Cardiac muscle cell (in vitro differentiated cells and primary cell): ENCODE measurements around the gene TFR2. TPM values are rescaled to one million over a fixed set of nuclear protein-coding genes. Genes with fewer than 3 reads are reported as not detected.

ENCODE experiments used
- DNase-seq, 2 donors: peaks; one replicate each; pipeline versions ENCODE4 v3.0.0 to v3.0.0-alpha.2; 2010 to 2017; ENCODE audit warnings: low read depth in 1 of 2, low spot score in 1 of 2
- H3K27ac ChIP-seq: fragments of 200-600 bp; sonication (generic); 2 replicates; pipeline ENCODE4 v1.5.1; 2016
- H3K27me3 ChIP-seq: fragments of 200-600 bp; sonication (generic); 2 replicates; pipeline ENCODE4 v1.6.0; 2016; ENCODE audit warnings: control low read depth
- H3K36me3 ChIP-seq: fragments of 200-600 bp; sonication (generic); 2 replicates; pipeline ENCODE4 v1.5.1; 2016; ENCODE audit warnings: control low read depth
- H3K4me1 ChIP-seq: fragments of 200-600 bp; sonication (generic); 2 replicates; pipeline ENCODE4 v1.8.1; 2017; ENCODE audit warnings: low read depth, mild to moderate bottlenecking, mixed run types
- H3K4me3 ChIP-seq: fragments of 200-600 bp; sonication (generic); 2 replicates; pipeline ENCODE4 v1.5.1; 2016; ENCODE audit warnings: mild to moderate bottlenecking
- H3K9me3 ChIP-seq: fragments of 200-600 bp; sonication (generic); 2 replicates; pipeline ENCODE4 v1.5.1; 2017; ENCODE audit warnings: low read depth, mild to moderate bottlenecking, control low read depth
- polyA plus RNA-seq: library from polyadenylated mRNA; unstranded; fragments of >200 nt; fragmentation: Nextera tagmentation; extraction: Ambion mirVana; gene quantifications from 2 replicates; pipeline ENCODE4 v1.2.1, GENCODE V29; 2016
- total RNA-seq: library from RNA; depleted of rRNA; stranded (reverse); fragments of >200 nt; gene quantifications from 2 replicates; pipeline ENCODE4 v1.2.3, GENCODE V29; 2016
- TF ChIP-seq, protein P1 (sequence below): IDR thresholded peaks from 2 replicates; pipeline ENCODE4 v1.5.1; 2012; ENCODE audit warnings: low read depth, mild to moderate bottlenecking, low read length

TFR2 gene
- total and polyA plus RNA-seq, 2 experiments from 2014 or later: 0.89 TPM; not detected in 1

DNA sequence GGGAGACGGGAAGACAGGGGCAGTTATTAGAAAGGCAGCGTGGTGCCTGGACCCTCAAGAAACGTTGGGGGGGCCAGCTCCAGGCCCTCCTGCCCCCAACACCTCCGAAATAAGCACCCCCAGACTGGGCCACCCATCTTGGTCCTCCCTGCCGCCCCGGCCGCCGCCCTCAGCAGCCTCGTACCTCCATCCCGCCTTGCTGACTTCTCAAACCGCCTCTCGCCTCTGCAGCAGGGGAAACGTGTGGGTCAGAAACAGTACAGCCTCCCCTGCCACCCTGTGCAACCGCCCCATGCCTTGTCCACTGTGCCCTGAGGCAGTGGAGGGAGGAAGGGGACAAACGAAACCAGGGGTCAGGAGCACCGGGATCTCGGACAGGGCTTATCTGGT is 45.5 kb upstream of the TFR2 start:
- DNase-seq: no peak
- TF ChIP-seq, protein P1, sequence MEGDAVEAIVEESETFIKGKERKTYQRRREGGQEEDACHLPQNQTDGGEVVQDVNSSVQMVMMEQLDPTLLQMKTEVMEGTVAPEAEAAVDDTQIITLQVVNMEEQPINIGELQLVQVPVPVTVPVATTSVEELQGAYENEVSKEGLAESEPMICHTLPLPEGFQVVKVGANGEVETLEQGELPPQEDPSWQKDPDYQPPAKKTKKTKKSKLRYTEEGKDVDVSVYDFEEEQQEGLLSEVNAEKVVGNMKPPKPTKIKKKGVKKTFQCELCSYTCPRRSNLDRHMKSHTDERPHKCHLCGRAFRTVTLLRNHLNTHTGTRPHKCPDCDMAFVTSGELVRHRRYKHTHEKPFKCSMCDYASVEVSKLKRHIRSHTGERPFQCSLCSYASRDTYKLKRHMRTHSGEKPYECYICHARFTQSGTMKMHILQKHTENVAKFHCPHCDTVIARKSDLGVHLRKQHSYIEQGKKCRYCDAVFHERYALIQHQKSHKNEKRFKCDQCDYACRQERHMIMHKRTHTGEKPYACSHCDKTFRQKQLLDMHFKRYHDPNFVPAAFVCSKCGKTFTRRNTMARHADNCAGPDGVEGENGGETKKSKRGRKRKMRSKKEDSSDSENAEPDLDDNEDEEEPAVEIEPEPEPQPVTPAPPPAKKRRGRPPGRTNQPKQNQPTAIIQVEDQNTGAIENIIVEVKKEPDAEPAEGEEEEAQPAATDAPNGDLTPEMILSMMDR: no peak
- no peaks in the 10 kb centered on the region for H3K9me3 ChIP-seq
- H3K4me1 ChIP-seq: peaks cover 6% of the 10 kb centered on the region
- no peak overlapping the region for H3K4me3 ChIP-seq
- no peaks in the 10 kb centered on the region for H3K27me3 ChIP-seq
- H3K36me3 ChIP-seq: peaks cover 40% of the 10 kb centered on the region
- no peak overlapping the region for H3K27ac ChIP-seq

DNA sequence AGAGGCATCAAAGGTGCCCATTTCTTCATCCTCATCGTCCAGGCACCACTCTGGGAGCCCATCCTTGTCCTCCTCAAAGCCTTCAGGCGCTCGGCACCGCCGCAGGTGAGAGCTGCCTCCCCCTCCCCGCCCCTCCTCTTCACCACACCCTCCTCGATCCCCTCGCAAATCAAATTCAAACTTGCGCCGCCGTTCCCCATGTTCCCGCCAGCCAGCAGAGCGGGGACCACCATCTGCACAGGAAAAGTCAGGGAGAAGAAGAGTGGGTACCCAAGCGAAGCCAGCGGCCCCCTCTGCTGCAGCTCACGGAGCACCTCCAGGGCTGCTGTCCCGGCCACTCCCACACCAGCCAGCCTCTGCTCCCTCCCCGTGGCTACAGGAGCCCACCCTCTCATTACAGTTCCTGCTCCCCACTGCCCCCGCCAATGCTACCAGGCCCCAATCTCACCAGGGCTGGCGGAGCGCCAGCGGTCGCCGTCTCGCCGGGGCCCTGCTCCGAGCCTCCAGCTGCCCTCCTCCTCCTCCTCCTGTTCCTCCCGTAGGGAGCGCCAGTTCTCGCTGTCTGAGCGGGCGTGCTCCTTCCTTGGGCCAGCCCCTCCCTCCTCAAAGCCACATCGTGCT is 45.0 kb upstream of the TFR2 start:
- H3K4me3 ChIP-seq: no peak overlapping the region
- no peaks in the 10 kb centered on the region for H3K9me3 ChIP-seq
- H3K4me1 ChIP-seq: peaks cover 2% of the 10 kb centered on the region
- peaks cover 46% of the 10 kb centered on the region for H3K36me3 ChIP-seq
- TF ChIP-seq, protein P1: no peak
- no peak for DNase-seq
- no peaks in the 10 kb centered on the region for H3K27me3 ChIP-seq
- H3K27ac ChIP-seq: no peak overlapping the region

DNA sequence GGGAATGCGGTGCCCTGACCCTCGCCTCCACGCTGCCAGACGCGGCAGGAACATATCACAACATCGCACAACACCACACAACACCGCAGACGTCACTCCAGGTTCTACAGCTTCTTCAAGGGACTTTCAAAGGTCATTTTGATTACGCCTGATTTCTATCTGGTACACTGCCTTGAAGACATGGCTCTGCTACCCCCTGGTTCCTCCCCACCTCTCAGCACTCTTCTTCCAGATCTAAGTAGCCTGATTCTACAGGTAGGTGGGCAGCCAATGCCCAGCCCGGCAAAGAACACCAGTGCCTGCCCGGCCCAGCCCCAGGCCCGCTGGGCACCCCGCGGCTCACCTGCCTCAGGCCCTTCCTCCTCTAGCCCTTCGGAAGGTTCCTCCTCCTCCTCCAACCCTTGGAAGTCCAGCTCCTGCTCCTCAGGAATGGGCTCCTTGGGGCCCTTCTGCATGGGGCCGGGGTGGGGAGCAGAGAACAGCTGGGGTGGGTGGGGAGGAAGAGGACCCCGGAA is 44.3 kb upstream of the TFR2 start:
- Histone ChIP-seq H3K36me3 (peaks cover 49% of the 10 kb centered on the region), H3K27ac (no peak overlapping the region), H3K9me3 (no peaks in the 10 kb centered on the region), H3K4me1 (no peaks in the 10 kb centered on the region), H3K27me3 (no peaks in the 10 kb centered on the region), H3K4me3 (no peak overlapping the region)
- TF ChIP-seq, protein P1: no peak
- DNase-seq: no peak

GRCh38 chr7:100685049-100685605 is 43.8 kb upstream of the TFR2 start:
- H3K27ac ChIP-seq: no peak overlapping the region
- H3K36me3 ChIP-seq: peaks cover 49% of the 10 kb centered on the region
- TF ChIP-seq, protein P1: no peak
- no peak overlapping the region for H3K4me3 ChIP-seq
- no peaks in the 10 kb centered on the region for H3K4me1 ChIP-seq
- no peaks in the 10 kb centered on the region for H3K9me3 ChIP-seq
- no peak for DNase-seq
- no peaks in the 10 kb centered on the region for H3K27me3 ChIP-seq

DNA sequence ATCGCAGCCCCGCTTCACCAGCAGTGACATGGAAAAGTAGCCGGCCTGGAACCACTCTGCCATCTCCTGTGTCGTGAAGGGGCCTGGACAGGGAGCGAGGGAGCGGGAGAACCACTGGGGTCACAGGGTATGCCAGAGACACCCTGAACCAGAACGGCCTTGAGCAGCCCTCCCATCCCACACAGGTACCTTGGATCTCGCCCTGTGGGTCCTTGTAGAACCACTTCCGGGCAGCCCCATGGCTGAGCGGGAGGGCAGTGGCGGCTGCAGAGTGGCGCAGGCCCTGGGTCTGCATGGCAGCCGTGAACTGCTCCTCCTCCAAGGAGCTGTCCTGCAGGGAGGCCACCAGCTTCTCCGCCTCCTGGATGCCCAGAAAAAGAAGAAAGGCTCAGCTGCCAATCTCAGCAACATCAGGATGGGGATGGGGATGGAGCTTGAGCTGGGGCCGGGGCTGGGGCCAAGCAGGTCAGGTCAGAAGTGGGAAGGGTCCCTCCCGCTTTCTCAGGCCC is 43.2 kb upstream of the TFR2 start:
- Histone ChIP-seq H3K4me3 (no peak overlapping the region), H3K9me3 (no peaks in the 10 kb centered on the region), H3K27ac (no peak overlapping the region), H3K27me3 (no peaks in the 10 kb centered on the region), H3K4me1 (no peaks in the 10 kb centered on the region), H3K36me3 (peaks cover 49% of the 10 kb centered on the region)
- TF ChIP-seq, protein P1: no peak
- DNase-seq: no peak
